Activated T-cell treated with anti-CD3 and anti-CD28 coated beads for 24 hours (primary cell): ENCODE results near the gene ZBTB42.

Experiments
- DNase-seq: peaks from one replicate; pipeline ENCODE4 v3.0.0-alpha.2; 2020; ENCODE audit warnings: low read depth

The ZBTB42 gene

DNA sequence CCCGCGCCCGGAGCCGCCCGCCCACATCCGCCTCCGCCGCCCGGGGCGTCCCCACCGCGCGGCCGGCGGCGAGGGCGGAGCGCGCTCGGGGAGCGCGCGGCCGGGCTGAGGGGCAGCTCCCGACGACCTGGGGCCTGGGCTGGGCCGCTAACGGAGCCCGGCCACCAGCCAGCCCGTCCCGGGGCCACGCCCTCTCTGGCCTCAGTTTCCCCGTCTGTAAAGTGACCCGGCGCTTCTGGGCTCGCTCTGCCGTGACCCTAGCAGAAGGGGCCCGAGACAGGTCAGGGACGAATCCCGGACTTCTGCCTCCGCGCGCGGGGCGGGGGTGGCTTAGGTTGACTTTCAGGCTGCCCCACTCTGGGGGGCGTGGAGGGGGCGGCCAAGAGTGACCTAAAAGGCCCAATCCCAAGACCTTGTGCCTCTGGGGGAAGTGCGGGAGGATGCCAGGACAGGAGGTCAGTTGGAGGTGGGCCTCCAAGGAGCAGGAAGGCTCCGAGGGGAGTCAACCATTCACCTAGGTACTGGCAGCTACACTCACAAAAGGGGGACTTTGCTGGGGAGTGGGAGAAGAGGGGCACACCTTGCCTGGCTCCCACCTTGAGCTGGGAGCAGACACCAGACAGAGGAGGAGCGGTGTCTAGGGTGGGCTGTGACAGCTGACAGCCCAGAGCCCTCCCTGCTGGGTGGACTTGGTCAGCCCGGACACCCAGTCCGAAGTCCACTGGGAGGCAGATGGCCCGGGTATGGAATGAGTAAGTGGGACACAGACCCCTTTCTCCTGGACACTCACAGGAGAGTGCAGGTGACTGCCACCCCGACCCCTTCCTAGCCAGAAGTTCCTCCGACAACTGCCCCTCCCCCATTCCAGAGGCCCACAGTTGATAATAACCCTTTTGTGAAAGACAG, 4.9 kb upstream of the ZBTB42 start:
- DNase-seq = peak; percentile 43

GRCh38 chr14:104796687-104797081, 4.2 kb upstream of the ZBTB42 start:
- DNase-seq = no peak

GRCh38 chr14:104797115-104798044, 3.5 kb upstream of the ZBTB42 start:
- DNase-seq = no peak

GRCh38 chr14:104798300-104799243, 2.3 kb upstream of the ZBTB42 start:
- no peak for DNase-seq

GRCh38 chr14:104799244-104800014, 1.5 kb upstream of the ZBTB42 start:
- no peak for DNase-seq

- peak; percentile 67 for DNase-seq
Measured at GRCh38 chr14:104800015-104800770, 708 bp upstream of the ZBTB42 start.

DNA sequence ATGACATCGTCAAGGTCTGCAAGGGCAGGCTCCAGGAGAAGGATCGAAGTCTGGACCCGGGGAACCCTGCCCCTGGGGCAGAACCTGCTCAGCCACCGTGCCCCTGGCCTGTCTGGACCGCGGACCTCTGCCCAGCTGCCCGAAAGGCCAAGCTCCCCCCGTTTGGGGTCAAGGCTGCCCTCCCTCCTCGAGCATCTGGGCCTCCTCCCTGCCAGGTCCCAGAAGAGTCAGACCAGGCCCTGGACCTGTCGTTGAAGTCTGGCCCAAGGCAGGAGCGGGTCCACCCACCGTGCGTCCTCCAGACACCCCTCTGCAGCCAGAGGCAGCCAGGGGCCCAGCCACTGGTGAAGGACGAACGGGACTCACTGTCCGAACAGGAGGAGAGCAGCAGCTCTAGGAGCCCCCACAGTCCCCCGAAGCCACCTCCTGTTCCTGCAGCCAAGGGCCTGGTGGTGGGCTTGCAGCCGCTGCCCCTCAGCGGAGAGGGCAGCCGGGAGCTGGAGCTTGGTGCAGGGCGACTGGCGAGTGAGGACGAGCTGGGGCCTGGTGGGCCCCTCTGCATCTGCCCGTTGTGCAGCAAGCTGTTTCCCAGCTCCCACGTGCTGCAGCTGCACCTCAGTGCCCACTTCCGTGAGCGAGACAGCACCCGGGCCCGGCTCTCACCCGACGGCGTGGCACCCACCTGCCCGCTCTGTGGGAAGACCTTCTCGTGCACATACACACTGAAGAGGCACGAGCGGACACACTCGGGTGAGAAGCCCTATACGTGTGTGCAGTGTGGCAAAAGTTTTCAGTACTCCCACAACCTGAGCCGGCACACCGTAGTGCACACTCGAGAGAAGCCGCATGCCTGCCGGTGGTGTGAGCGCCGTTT, 856 bp downstream of the ZBTB42 start:
- no peak for DNase-seq

DNA sequence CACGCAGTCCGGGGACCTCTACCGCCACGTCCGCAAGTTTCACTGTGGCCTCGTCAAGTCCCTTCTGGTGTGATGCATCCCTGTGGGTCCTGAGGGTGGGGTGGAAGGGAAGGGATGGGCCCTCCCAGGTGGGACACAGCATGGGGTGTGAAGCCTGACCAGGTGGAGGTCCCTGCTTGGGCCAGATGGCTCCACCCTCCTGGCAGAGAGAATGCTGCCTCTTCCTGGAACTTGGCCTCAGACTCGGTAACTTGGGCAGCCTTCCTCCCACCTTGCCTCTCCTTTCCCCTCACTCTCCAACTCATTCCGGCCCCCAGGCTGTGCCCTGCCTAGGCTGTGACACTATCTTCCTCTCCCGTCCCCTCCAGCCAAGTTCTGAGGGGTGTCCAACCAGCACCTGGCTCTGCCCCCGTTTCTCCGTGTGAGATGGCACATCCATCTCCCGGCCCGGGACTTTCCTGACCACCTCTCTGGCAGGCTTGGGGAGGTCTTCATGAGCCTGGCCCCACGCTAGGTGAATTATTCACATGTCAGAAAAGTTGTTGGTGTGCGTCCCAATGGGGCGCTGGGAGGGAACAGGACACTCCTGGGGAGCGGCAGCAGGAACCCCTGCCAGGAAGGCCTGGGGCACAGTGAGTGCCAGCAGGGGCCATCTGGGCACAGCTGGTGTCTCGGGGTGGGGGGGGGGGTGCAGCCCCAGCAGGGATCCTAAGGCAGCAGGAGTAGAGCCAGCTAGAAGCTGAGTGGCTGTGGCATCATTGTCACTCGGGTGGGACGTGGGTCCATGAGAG, 1.7 kb downstream of the ZBTB42 start:
- DNase-seq = no peak

DNA sequence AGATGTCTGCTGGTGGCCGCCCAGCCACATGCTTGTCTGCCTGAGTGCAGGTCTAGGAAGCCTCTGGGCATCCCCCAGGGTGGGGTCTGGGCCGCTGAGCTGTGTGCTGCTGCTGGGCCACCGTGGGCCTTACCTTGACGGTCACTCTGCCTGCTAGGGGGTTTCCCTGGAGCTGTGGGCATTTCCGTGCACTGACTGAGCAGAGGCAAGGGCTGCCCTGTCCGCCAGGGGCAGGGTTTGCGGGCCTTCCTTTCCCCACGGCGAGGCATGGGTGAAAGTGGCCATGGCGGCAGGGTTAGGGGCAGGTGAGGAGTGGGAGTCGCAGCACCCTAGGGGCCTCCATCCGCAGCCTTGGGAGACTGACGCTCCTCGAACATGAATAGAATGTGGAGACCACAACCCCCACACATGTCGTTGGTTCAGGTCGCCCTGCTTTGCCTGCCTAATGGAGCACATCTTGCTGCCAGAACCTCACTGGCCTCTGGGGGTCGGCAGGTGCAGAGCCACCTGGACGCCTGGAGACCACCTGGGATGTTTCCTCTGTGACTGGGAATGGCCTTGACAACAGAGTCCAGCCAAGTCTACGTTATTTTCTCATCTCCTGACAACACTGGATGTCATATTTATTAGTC, 2.5 kb downstream of the ZBTB42 start:
- no peak for DNase-seq

GRCh38 chr14:104803912-104804410, 3.1 kb downstream of the ZBTB42 start:
- no peak for DNase-seq

DNA sequence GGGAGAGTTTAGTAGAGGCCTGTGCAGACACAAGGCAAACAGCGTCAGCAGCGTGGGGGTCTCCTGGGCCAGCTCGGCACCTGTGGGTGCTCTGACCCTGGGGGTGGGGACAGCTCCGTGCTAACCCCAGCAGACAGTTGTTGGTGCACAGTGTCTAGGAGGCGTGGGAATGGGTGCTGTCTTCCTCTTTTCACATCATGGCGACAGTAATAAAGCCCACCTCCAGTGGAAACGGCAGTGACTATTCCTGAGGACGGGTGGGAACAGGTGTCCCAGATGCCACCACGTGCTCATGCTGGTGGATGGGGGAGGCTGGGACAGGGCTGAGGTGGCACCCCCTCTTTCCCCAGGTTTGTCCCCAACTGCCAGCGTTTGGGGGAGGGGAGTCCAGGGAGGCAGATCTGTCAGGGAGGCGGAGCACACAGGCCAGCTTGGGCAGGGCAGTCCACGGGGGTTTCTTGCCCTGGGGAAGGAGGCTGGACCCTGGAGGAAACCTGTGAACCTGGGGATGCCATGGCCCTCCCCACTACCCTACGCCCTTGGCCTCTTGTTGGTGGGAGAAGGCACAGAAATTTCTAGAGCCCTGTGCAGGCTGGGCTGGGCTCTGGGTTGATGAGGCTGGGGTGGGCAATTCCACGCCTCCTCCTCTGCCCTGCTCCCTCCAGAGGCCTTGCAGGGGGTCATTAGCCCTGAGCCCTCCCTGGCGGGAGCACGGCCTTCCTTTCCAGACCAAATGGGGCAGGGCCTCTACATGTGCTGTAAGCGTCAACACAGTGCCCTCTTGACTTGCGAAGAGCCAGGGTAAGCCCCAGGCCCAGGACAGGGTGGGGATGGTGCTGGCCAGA, 3.8 kb downstream of the ZBTB42 start:
- DNase-seq = no peak

DNA sequence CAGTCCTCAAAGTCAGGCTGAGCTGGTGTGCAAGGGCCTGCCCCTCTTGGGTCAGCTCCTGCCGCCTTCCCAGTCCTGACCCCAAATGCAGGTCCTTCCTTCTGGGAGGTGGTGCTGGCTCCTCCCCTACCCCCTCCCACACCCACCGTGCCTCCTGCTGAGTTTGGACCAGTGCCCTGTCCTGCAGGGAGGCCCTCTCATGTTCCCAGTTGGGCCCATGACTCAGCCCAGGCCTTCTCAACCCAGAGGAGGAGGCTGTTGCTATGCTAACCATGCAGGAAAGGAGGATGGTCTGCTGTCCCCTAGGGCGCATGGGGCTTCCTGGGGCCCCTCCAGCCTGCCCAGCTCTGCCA, 4.4 kb downstream of the ZBTB42 start:
- DNase-seq = no peak

DNA sequence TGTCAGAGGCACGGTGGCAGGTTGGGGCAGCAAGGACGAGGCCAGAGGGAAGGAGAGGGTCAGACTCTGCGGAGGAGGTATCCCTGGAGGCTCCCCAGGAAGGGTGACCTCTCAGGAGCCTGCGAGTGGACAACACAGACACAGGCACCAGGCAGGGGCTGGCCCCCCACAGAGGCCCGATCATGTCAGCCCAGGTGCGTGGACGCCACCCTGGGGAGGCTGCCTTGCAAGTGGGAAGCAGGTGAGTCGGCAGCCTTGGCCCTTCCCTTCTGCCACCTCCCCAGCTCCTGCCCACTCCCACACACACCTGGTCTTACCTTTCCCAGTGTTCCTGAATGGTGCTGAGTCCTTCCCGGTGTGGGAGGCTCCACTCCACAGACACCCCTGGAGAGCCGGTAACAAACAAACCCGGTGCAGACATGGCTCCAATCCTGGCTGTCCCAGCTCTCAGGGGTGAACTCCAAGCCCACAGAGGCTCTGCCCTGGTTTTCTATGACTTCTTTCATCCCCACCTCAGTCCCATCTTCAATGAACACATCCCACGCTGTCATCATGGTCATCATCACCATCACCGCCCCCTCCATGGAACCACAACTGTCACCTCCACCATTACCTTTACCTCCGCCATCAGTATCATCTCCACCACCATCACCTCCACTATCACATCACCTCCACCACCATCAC, 5.2 kb downstream of the ZBTB42 start:
- no peak for DNase-seq

- DNase-seq = no peak
Measured at GRCh38 chr14:104806625-104807465, 5.9 kb downstream of the ZBTB42 start.

- DNase-seq = no peak
Measured at GRCh38 chr14:104808456-104808855, 7.6 kb downstream of the ZBTB42 start.
